HG03342 (cell line): Measurements from ENCODE around the gene SELENOS.
"Not testable (repeated sequence)": the region's sequence is repeated elsewhere in the genome, so short reads cannot be mapped to it uniquely, and the experiment has no call there.

Source experiments
- ATAC-seq: cut with Tn5 transposase; IDR thresholded peaks from one replicate; pipeline ENCODE4 v1.9.1; 2021; ENCODE audit warnings: mild to moderate bottlenecking, moderate library complexity; ENCODE audit not compliant: unreplicated experiment

SELENOS gene

DNA sequence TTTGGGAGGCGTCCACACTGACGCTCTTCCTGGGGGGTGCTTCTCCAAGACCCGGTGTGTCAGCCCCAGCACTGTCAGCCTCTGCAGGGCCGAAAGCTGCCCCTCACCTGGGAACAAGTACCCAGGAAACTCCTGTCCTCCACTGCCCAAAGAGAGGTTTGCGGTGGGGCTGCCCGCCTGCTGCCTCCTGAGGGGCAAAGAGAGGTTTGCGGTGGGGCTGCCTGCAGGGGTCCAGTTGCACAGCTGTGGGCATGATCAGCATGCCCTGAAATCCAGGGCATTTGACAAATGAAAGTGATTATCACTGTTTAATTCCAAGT, 32.8 kb upstream of the SELENOS start:
- no peak for ATAC-seq

- no peak for ATAC-seq
Observed at GRCh38 chr15:101309436-101310160, 32.3 kb upstream of the SELENOS start.

DNA sequence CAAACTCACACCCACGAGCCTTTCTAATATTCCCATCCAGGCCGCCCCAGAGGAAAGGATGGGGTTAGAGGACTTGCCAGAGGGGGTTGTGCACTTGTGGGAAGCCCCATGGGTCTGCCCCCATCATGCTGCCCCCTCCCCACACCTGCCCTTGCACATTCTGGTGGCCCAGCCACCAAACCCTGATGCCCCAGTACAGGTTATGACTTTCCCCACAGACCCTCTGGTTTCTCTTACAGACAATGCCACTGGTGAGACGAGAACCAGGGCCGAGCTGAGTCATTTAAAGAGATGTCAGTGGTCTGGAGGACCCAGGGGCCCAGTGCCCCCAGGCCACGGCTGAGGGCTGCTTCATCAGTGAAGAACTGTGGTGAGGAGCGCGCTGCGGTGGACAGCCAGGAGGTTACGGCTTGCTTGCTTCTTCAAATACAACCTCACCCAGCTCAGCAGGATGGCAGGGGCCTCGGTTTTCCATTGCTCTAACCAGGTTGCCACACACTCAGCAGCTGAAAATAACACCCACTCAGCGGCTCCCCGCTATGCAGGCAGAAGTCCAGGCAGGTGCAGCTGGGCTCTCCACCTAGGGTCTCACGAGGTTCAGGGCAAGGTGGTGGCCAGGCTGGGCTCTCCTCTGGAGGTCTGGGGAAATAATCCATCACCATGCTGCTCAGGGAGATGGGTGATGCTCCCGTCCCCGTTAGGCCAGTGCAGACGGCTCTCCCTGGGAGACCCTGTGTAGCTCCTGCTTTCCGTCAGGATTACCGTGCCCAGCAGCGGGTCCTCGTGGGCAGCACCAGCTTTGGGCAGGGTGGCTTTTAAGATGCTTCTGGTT, 31.5 kb upstream of the SELENOS start:
- no peak for ATAC-seq

- ATAC-seq, result no peak
Observed at GRCh38 chr15:101307897-101308603, 30.8 kb upstream of the SELENOS start.

- ATAC-seq, result no peak
Observed at GRCh38 chr15:101307048-101307896, 30.0 kb upstream of the SELENOS start.

DNA sequence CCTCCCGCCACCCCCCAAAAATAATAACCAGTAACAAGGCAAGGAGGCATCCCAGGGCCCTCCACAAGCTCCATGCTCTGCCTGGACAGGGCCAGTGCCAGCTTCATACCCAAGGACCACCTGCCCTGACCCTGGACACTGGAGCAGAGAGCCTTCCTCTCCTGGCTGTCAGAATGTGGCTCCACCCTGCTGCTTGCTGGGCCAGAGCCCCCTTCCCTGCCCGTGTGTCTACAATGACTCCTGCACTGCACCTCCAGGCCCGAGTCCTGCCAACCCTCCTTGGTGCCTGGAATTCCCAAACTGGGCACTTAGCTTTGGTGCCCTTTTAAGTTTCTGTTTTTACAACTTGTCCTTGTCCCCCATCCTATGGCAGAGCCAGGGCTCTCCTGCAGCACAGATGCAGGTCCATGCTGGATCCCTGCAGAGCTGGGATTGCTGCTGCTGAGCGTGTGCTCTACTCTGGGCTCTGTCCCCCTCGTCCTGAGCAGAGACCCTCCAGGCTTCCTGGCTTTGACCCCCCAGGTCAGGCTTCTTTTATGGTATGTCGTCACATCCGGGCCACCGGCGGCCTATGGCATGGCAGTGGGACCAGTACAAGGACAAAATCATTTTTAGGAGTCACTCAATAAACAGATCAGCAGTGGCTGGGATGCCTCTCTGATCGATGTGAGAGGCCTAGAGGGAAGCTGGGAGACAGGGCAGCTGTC, 29.2 kb upstream of the SELENOS start:
- no peak for ATAC-seq

DNA sequence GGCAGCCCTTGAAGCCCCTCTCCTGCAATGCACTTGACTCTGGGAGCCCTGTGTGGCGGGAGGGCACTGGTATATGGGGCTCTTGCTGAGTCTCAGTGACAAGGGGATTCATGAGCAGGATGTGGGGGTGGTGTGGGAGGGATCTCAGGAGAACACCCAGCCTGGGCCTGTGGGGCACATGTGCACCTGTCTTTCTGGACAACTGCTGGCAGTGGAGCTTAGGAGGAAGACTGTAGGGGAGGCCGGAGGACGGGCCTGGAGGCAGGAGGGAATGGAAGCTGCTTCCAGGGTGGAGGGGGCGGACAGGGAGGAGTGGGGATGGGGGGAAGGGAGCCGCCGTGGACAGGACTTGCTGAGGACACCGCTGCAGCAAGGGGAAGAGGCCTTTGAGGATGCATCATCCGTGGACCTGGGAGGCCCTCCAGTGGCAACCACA, 28.6 kb upstream of the SELENOS start:
- ATAC-seq, result no peak

- ATAC-seq, result no peak
Observed at GRCh38 chr15:101303408-101303807, 26.1 kb upstream of the SELENOS start.

DNA sequence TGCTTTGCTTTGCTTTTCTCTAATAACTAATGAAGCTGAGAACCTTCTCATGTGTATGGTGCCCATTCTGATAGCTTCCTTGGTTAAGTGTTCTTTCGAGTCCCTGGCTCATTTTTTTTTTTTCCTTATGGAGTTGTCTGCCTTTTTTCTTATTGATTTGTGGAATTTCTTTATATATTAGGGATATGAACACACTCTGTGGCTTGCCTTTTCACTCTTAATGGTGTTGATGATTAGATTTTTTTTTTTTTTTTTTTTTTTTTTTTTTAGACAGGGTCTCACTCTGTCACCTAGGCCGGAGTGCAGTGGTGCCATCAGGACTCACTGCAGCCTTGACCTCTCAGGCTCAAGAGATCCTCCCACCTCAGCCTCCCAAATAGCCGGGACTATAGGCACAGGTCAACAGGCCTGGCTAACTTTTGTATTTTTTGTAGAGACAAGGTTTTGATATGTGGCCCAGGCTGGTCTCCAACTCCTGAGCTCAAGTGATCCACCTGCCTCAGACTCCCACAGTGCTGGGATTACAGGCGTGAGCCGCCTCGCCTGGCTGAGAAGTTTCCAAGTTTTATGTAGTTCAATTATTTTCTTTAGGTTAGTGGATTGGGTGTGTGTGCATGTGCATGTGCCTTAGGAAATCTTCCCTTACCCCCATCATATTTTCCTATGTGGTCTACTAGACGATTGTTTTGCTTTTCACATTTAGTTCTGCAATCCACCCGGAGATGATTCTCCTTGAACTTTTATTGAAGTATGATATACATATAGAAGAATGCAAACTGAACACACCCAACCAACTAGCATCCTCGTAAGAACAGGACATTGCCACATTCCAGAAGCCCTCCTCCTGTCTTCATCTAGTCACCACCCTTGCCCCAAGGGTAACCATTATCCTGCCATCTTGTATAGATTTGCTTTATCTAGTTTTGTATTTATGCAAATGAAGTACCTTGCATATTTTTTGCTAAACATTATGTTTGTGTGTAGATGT, 19.4 kb upstream of the SELENOS start:
- no peak for ATAC-seq

GRCh38 chr15:101295607-101296161, 18.4 kb upstream of the SELENOS start:
- ATAC-seq, result no peak

- ATAC-seq, result peak; percentile 77
Observed at GRCh38 chr15:101294731-101295606, 17.7 kb upstream of the SELENOS start, which contains the start of gene SNRPA1. SNRPA1 (minus strand) TSS chr15:101295248; CDS start chr15:101295178, 70 bp downstream.

DNA sequence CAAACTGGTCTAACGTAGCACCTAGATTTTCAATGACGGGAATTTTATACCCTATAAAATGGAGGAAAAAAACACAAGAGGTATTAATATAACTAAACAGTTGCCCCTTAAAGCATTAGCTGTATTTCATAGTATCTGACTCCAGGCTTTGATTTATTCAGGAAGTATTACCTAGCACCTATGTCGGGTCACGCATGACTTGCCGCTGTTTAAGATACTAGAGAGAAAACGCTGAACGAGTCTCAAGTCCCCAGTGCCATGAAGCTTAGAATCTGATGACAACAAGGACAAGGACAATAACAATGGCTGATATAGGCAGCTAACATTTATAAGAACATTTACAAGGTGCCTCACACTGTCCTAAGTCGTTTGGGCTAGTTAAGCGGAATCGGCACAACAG, 15.8 kb upstream of the SELENOS start:
- ATAC-seq, result no peak

GRCh38 chr15:101288905-101289513, 11.7 kb upstream of the SELENOS start:
- no peak for ATAC-seq

- not testable (repeated sequence) for ATAC-seq
Observed at GRCh38 chr15:101287342-101287741, 10.1 kb upstream of the SELENOS start.

GRCh38 chr15:101286471-101287114, 9.3 kb upstream of the SELENOS start:
- no peak for ATAC-seq

DNA sequence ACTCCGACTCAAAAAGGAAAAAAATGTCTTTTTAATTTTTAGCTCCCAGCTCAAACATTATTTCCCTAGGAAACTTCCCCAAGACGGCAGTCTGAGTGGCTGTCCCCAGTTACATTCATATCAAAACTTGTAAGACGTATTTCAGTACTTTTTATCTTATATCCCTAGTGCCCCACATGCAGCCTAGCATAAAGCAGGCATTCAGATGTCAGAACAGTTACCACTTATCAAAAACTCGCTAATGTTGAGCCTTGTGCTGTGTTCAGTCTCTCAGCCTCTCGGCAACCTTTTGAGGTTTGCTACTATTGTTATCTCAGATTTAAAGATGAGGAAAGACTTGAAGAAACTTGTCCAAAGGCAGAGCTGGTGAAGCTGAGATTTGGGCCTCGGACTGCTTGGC, 6.6 kb upstream of the SELENOS start:
- no peak for ATAC-seq

DNA sequence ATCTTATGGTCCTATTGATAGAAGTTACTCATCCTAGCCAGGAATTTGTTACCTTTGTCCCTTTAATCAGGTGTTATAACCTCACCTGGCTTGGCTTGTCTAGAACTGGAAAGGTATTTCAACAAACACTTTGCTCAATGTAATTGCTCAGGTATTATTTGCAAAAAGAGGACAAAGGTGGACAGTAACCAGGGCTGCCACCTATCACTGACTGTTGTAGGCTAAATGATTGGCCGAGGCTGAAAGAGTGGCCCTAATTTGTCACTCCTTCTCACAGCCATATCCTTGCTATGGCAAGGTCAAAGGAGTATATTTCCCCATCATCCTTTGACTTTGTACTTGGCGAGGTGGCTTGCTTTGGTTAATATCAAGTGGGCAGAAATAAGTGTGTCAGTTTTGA, 2.7 kb upstream of the SELENOS start:
- no peak for ATAC-seq
